Right cardiac atrium (tissue), 5 donors: ENCODE measurements around the gene MYL12A. TPM values are rescaled to one million over a fixed set of nuclear protein-coding genes. Genes with fewer than 3 reads are reported as not detected.

Experiments used
- polyA plus RNA-seq: library from polyadenylated mRNA; stranded (reverse); fragments of 200-250 nt; gene quantifications from one replicate; pipeline ENCODE4 v1.2.3, GENCODE V29; 2013
- total RNA-seq, 4 donors: library from RNA; stranded (reverse); fragmentation: NEBNext Ultra II Directional; extraction: Animal tissue kit (Norgen Biotek cat#: 25700); gene quantifications; one replicate each; pipeline ENCODE4 v1.2.1, GENCODE V29; 2021
- donor health status: healthy with polysubstance abuse.
- donor health status: DM: no; HTN: yes; CAD: no.
- donor health status: DM: no; HTN: no; CAD: no.
- donor health status: DM: no; HTN: yes; CAD: no; lungs with severe emphysema.
- donor health status: DM: yes; HTN: yes; CAD: no.

Gene MYL12A
- total and polyA plus RNA-seq, 5 donors, result 493 to 1,833 (median 795) TPM

Other genes with a start within 250 kb of the MYL12A start
- gene LPIN2, start 234.7 kb upstream of the MYL12A start, total RNA-seq, result 10 to 100 TPM; 12.6 to 18.1 (median 14.2) TPM
- gene LPIN2, start 234.7 kb upstream of the MYL12A start, polyA plus RNA-seq, result 5.0 TPM
- 100 to 1,000 TPM; 337 to 479 (median 357) TPM for gene MYOM1, start 27.8 kb upstream of the MYL12A start, total RNA-seq
- 177 TPM for gene MYOM1, start 27.8 kb upstream of the MYL12A start, polyA plus RNA-seq
- gene MYL12B, start 14.3 kb downstream of the MYL12A start, total RNA-seq, result 100 to 1,000 TPM; 171 to 199 (median 174) TPM
- 343 TPM for gene MYL12B, start 14.3 kb downstream of the MYL12A start, polyA plus RNA-seq
- gene TGIF1, start 202.4 kb downstream of the MYL12A start, total RNA-seq, result 10 to 100 TPM; 11.4 to 19.2 (median 12.8) TPM
- 12.1 TPM for gene TGIF1, start 202.4 kb downstream of the MYL12A start, polyA plus RNA-seq